ENCODE results near the gene SOCS1. TPM values are rescaled to one million over a fixed set of nuclear protein-coding genes. Genes with fewer than 3 reads are reported as not detected.
A peak's percentile ranks its signal among the peaks of the same experiment; 100 is the strongest.

Gene SOCS1
- total and polyA plus RNA-seq, 10 donors, result 7.7 to 50.8 (median 21.8) TPM

DNA sequence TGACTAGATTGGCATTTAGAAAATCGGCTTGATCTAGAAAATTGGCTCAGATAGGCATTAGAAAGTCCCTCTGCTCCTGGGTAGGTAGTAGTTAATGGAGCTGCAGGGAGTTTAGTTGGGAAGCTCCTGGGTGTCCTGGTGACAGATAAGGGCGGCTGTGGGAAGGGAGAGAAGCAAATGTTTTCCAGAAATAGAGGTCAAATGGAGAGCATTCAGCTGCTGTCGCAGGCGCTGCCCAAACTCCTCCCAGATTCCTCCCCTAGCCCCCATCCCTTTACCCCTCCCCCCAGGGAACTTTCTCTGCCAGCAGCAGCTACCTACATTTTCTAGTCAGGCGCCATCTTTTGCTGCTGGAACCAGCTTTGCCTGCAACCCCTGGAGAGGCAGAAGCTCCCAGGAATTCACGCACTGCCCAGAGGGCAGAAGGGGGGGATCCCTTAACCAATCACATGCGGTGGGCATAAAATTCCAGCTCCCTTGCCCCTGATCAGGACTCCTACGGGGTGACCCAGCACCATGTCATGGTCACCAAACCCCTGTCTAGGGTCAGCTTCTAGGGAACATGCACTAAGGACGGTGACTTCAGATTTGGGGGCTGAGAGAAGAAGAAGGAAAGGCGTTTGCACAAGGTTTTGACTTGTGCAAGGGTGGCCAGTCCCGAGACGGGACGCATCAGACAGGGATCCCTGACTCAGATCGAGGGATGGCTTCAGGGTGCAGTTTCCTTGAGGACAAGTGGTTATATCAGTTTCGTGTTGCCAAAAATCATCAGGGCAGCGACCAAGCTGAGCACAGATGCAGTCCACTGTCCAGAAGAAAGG is 43.8 kb downstream of the SOCS1 start:
- 61 to 85% (median 71%) methylated on average over 16 of the region's 16 CpGs for WGBS, 5 donors
- Histone ChIP-seq H3K4me1 (peaks cover 0 to 38% (median 0%) of the 10 kb centered on the region in 6 donors), H3K36me3 (no peaks in the 10 kb centered on the region), H3K4me3 (no peak overlapping the region), H3K9me3 (peaks cover 0 to 27% (median 21%) of the 10 kb centered on the region in 8 donors), H3K27me3 (replicated peaks in 1 of 7) (peaks cover 0 to 37% (median 0%) of the 10 kb centered on the region in 7 donors), H3K27ac (no peak overlapping the region)
- intact Hi-C loops (cut with DNase I; ENCODE audit: low total_unique reads), result no loop called here
- TF ChIP-seq CTCF (IDR thresholded peaks at IDR 0.05 in 8 of 11, conservative IDR thresholded peaks at IDR 0.05 in 3 of 11) (no peak), POLR2AphosphoS5 (IDR thresholded peaks at IDR 0.05) (no peak), POLR2A (IDR thresholded peaks at IDR 0.05) (no peak)
- peak; percentile 37 for DNase-seq

DNA sequence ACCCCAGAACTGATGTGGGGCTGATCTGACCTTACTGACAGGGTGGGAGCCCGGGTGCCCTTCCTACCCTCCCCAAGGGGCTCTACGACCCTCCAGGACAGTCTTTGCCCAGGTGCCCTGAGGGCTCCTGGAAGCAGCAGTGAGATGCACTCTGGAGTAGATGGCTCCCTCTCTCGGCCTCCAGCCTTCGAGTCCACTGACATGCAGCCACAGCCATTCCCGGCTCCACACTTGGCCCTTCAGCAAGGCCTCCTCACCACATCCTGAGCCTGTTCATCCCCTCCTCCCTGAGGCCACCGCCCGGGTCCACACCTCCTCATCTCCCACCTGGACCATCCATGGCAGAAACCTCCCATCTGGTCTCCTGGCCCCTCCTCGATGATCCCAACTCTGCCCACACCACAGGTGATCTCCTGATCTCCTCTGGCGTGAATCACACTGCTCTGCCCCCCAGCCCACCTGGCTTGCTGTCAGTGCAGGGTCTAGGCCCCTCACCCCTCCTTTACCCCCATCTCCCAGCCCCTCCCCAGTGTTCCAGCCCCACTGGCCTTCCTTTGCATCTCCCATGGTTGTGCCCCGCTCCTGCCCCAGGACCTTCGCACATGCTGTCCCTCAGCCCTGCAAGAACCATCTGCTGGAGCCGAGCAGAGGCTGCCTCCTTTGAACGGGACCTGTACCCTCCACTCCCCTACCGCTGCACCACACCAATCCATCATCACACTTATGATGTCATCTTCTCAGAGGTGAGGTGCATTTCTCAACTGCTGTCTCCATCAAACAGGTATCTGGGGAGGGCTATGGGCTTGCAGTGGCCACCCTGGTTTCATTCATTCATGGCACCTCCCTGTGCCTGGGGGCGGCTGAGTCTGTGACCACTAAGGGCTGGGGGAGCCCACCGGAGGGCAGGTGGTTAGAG is 44.7 kb downstream of the SOCS1 start:
- intact Hi-C loops (cut with DNase I; ENCODE audit: low total_unique reads), result no loop called here
- H3K4me3 ChIP-seq, result no peak overlapping the region
- no peaks in the 10 kb centered on the region for H3K36me3 ChIP-seq
- H3K4me1 ChIP-seq, result peaks cover 0 to 46% (median 8%) of the 10 kb centered on the region in 6 donors
- no peak overlapping the region for H3K27ac ChIP-seq
- no peak for TF ChIP-seq POLR2A (IDR thresholded peaks at IDR 0.05)
- no peak for TF ChIP-seq CTCF (IDR thresholded peaks at IDR 0.05 in 8 of 11, conservative IDR thresholded peaks at IDR 0.05 in 3 of 11)
- TF ChIP-seq POLR2AphosphoS5 (IDR thresholded peaks at IDR 0.05), result no peak
- H3K9me3 ChIP-seq, result peaks cover 0 to 21% (median 14%) of the 10 kb centered on the region in 8 donors
- DNase-seq, result peak; percentile 52
- WGBS, 5 donors, result 71 to 85% (median 79%) methylated on average over 16 of the region's 16 CpGs
- peaks cover 0 to 37% (median 0%) of the 10 kb centered on the region in 7 donors for H3K27me3 ChIP-seq (replicated peaks in 1 of 7)

DNA sequence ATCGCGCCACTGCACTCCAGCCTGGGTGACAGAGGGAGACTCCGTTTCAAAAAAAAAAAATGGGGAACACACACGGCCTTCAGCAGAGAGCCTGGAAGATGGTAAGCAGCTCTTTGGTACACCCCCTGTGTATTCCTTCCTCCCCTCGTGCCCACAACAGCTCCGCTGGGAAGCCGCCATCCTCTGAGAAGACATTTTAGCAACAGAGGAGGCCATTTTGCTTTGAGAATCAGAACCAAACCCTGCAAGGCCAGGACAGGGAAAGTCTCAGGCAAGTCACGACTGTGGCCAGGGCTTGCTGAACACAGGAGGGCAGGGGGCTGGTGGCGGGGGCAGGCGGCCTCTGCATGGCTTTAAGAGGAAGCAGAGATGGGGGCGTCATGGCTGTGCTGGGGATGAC is 45.7 kb downstream of the SOCS1 start:
- no peak for TF ChIP-seq POLR2AphosphoS5 (IDR thresholded peaks at IDR 0.05)
- TF ChIP-seq CTCF (IDR thresholded peaks at IDR 0.05 in 8 of 11, conservative IDR thresholded peaks at IDR 0.05 in 3 of 11), result no peak
- TF ChIP-seq POLR2A (IDR thresholded peaks at IDR 0.05), result no peak
- no peak for DNase-seq
- Histone ChIP-seq H3K9me3 (peaks cover 0 to 11% (median 6%) of the 10 kb centered on the region in 8 donors), H3K27me3 (replicated peaks in 1 of 7) (peaks cover 0 to 37% (median 0%) of the 10 kb centered on the region in 7 donors), H3K27ac (no peak overlapping the region), H3K36me3 (no peaks in the 10 kb centered on the region), H3K4me3 (no peak overlapping the region), H3K4me1 (peaks cover 6 to 57% (median 18%) of the 10 kb centered on the region in 6 donors)
- 73 to 89% (median 78%) methylated on average over 10 to 11 of the region's 11 CpGs for WGBS, 5 donors
- intact Hi-C loops (cut with DNase I; ENCODE audit: low total_unique reads), result no loop called here
